Upper lobe of left lung (tissue), 4 donors: ENCODE measurements around the gene FCRLB.
"Not testable (repeated sequence)": the region's sequence is repeated elsewhere in the genome, so short reads cannot be mapped to it uniquely, and the experiment has no call there.

Experiments
- EP300 ChIP-seq, 4 donors: sonication (generic); formaldehyde crosslinking; IDR thresholded peaks; one replicate each; pipeline ENCODE4 v1.5.1; 2017; ENCODE audit warnings: antibody characterized with exemption in 4 of 4, control low read depth in 2 of 4
- POLR2AphosphoS5 ChIP-seq, 2 donors: sonication (generic); formaldehyde crosslinking; IDR thresholded peaks; one replicate each; pipeline ENCODE4 v1.5.1; 2017; ENCODE audit warnings: antibody characterized with exemption in 2 of 2
- TF ChIP-seq, protein P1 (sequence below), 6 experiments: fragments of 450-650 bp in 4 of 6; fragments of 200-600 bp in 2 of 6; sonication (generic) in 2 of 6; IDR thresholded peaks; one replicate each; pipeline ENCODE4 v1.5.1; 2016 to 2019; ENCODE audit warnings: antibody characterized with exemption in 6 of 6

DNA sequence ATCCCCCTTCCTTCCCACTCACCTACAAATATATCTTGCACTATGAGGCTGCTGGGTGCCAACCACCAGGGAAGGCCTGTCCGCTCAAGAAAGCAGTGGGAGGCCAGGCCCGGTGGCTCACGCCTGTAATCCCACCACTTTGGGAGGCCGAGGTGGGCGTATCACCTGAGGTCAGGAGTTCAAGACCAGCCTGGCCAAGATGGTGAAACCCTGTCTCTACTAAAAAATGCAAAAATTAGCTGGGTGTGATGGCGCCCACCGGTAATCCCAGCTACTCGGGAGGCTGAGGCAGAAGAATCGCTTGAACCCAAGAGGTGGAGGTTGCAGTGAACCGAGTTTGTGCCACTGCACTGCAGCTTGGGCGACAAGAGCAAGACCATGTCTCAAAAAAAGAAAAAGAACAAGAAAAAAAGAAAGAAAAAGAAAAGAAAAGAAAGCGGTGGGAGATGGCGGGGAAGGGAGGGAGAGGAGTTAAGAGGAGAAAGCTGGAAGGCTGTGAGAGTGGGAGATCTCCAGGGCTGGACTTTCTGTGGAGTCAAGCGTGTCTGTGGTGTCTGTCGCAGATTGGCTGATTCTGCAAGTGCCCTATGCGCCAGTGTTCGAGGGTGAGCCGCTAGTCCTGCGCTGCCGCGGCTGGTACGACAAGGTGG lies 4.0 kb downstream of the FCRLB start:
- TF ChIP-seq, protein P1, sequence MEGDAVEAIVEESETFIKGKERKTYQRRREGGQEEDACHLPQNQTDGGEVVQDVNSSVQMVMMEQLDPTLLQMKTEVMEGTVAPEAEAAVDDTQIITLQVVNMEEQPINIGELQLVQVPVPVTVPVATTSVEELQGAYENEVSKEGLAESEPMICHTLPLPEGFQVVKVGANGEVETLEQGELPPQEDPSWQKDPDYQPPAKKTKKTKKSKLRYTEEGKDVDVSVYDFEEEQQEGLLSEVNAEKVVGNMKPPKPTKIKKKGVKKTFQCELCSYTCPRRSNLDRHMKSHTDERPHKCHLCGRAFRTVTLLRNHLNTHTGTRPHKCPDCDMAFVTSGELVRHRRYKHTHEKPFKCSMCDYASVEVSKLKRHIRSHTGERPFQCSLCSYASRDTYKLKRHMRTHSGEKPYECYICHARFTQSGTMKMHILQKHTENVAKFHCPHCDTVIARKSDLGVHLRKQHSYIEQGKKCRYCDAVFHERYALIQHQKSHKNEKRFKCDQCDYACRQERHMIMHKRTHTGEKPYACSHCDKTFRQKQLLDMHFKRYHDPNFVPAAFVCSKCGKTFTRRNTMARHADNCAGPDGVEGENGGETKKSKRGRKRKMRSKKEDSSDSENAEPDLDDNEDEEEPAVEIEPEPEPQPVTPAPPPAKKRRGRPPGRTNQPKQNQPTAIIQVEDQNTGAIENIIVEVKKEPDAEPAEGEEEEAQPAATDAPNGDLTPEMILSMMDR (IDR thresholded peaks at IDR 0.05), result not testable (repeated sequence)
- not testable (repeated sequence) for TF ChIP-seq POLR2AphosphoS5, EP300 (IDR thresholded peaks at IDR 0.05)
